C4-2B (cell line): ENCODE data around the gene ZGRF1.
"Not testable (repeated sequence)": the region's sequence is repeated elsewhere in the genome, so short reads cannot be mapped to it uniquely, and the experiment has no call there.

ENCODE experiments used
- H3K27ac ChIP-seq: fragments of 450-650 bp; 2 replicates; pipeline ENCODE4 v1.5.1; 2017
- CTCF ChIP-seq: fragments of 450-650 bp; conservative IDR thresholded peaks from 2 replicates; pipeline ENCODE4 v1.5.1; 2017; ENCODE audit warnings: mild to moderate bottlenecking
- ZFX ChIP-seq: fragments of 450-650 bp; IDR thresholded peaks from 2 replicates; pipeline ENCODE4 v1.6.1; 2017

Gene ZGRF1

GRCh38 chr4:112633477-112634235 is 3.1 kb downstream of the ZGRF1 start:
- H3K27ac ChIP-seq = no peak overlapping the region
- TF ChIP-seq CTCF (peak; percentile 60), ZFX (no peak)

GRCh38 chr4:112626228-112626627 is 10.5 kb downstream of the ZGRF1 start:
- no peak overlapping the region for H3K27ac ChIP-seq
- TF ChIP-seq CTCF = no peak
- no peak for TF ChIP-seq ZFX

GRCh38 chr4:112616984-112617383 is 19.7 kb downstream of the ZGRF1 start:
- TF ChIP-seq CTCF (no peak), ZFX (no peak)
- H3K27ac ChIP-seq = no peak overlapping the region

- H3K27ac ChIP-seq = not testable (repeated sequence)
Observed at GRCh38 chr4:112612814-112613213, 23.9 kb downstream of the ZGRF1 start.

- TF ChIP-seq ZFX = no peak
- peak; percentile 74 for TF ChIP-seq CTCF
- H3K27ac ChIP-seq = no peak overlapping the region
Observed at GRCh38 chr4:112604589-112604988, 32.1 kb downstream of the ZGRF1 start.

GRCh38 chr4:112594993-112595392 is 41.7 kb downstream of the ZGRF1 start:
- no peak overlapping the region for H3K27ac ChIP-seq
- TF ChIP-seq CTCF (no peak), ZFX (no peak)

- no peak for TF ChIP-seq CTCF
- no peak for TF ChIP-seq ZFX
Observed at GRCh38 chr4:112593438-112594133, 43.1 kb downstream of the ZGRF1 start.

GRCh38 chr4:112592717-112593116 is 44.0 kb downstream of the ZGRF1 start:
- H3K27ac ChIP-seq = no peak overlapping the region
- no peak for TF ChIP-seq ZFX
- TF ChIP-seq CTCF = no peak

More at GRCh38 chr4:112593438-112594133, 43.1 kb downstream of the ZGRF1 start:
- H3K27ac ChIP-seq = no peak overlapping the region
